Transverse colon (tissue), 3 donors: ENCODE results near the gene UBE2J2.
A peak's percentile ranks its signal among the peaks of the same experiment; 100 is the strongest.

Source experiments
- EP300 ChIP-seq: sonication (generic); formaldehyde crosslinking; IDR thresholded peaks from one replicate; pipeline ENCODE4 v1.6.1; 2017; ENCODE audit warnings: antibody characterized with exemption, low read depth
- POLR2A ChIP-seq: fragments of 450-650 bp; IDR thresholded peaks from one replicate; pipeline ENCODE4 v1.6.1; 2016; ENCODE audit warnings: antibody characterized with exemption, mild to moderate bottlenecking, moderate library complexity
- TF ChIP-seq, protein P1 (sequence below), 5 experiments: fragments of 200-600 bp in 3 of 5; fragments of 450-650 bp in 2 of 5; sonication (generic) in 3 of 5; IDR thresholded peaks; 1 replicate in 2 of 5; 2 replicates in 3 of 5; pipeline ENCODE4 v1.5.1; 2016 to 2017; ENCODE audit warnings: antibody characterized with exemption in 5 of 5, inconsistent platforms in 3 of 5, mild to moderate bottlenecking in 2 of 5, moderate library complexity in 1 of 5

DNA sequence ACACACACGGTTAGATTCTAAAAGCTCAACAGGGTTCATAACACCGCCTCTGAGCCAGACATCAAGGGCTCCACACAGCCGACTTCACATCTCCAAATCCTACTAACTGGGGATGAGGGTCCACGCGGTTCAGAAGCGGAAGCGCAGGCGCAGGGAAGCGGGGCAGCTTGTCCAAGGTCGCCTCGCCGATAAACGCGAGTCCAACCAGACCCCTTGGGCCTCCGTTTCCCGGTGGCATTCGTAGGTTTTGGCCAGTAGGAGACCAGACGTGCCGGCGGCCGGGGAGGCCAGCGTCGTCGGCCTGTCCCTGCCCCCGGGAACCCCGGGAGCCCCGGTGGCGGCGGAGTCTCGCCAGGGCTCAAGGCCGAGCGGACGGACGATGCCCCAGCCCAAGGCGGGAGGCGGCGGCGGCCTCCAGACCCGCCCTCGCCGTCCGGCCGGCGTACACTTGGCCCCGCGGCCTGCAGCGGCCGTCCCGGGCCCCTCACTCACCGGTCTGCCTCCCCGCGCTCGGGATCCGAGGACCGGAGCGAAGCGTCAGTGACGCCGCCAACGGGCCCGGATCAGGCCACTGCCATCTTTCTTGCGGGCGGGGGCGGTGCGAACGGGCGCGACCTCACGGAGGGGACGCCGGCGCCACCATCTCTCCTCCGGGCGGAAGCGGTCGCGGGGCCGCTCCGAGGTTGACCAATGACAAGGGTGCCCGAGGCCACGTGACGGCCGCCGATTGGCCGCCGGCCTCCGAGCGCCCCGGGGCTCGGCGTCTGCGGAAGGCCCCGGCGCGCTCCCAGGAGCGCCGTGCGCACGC is 42.0 kb downstream of the UBE2J2 start, which contains the start of gene SDF4:
- TF ChIP-seq, protein P1, sequence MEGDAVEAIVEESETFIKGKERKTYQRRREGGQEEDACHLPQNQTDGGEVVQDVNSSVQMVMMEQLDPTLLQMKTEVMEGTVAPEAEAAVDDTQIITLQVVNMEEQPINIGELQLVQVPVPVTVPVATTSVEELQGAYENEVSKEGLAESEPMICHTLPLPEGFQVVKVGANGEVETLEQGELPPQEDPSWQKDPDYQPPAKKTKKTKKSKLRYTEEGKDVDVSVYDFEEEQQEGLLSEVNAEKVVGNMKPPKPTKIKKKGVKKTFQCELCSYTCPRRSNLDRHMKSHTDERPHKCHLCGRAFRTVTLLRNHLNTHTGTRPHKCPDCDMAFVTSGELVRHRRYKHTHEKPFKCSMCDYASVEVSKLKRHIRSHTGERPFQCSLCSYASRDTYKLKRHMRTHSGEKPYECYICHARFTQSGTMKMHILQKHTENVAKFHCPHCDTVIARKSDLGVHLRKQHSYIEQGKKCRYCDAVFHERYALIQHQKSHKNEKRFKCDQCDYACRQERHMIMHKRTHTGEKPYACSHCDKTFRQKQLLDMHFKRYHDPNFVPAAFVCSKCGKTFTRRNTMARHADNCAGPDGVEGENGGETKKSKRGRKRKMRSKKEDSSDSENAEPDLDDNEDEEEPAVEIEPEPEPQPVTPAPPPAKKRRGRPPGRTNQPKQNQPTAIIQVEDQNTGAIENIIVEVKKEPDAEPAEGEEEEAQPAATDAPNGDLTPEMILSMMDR (IDR thresholded peaks at IDR 0.05): peak in 1 of 5 experiments; percentile 9
- no peak for TF ChIP-seq EP300
- peak; percentile 82 for TF ChIP-seq POLR2A
